DND-41 (cell line): ENCODE data around the gene CHSY1.

Experiments used
- ATAC-seq: fragments of 200-7000 bp; cut with Tn5 transposase; 3 replicates; pipeline ENCODE4 v1.9.1; 2021; ENCODE audit warnings: low read depth; ENCODE audit not compliant: insufficient read depth
- DNase-seq: peaks from one replicate; pipeline ENCODE4 v3.0.0-alpha.2; 2020
- H2AFZ ChIP-seq: 2 replicates; pipeline ENCODE4 v1.6.0; 2012; ENCODE audit warnings: low read depth, low read length
- H3K27ac ChIP-seq: 2 replicates; pipeline ENCODE4 v1.5.1; 2012; ENCODE audit warnings: low read length, inconsistent platforms
- H3K27me3 ChIP-seq: fragments of 200-600 bp; sonication (generic); 2 replicates; pipeline ENCODE4 v1.6.0; 2012; ENCODE audit warnings: low read length, mild to moderate bottlenecking, inconsistent platforms; ENCODE audit not compliant: insufficient read depth, poor library complexity
- H3K36me3 ChIP-seq: 2 replicates; pipeline ENCODE4 v1.5.1; 2012; ENCODE audit warnings: low read length, inconsistent platforms; ENCODE audit not compliant: insufficient read depth
- H3K4me1 ChIP-seq: 2 replicates; pipeline ENCODE4 v1.5.1; 2012; ENCODE audit warnings: mild to moderate bottlenecking, low read length; ENCODE audit not compliant: insufficient read depth
- H3K4me2 ChIP-seq: 2 replicates; pipeline ENCODE4 v1.6.0; 2012; ENCODE audit warnings: mild to moderate bottlenecking, moderate library complexity, low read length, inconsistent platforms; ENCODE audit not compliant: insufficient read depth
- H3K4me3 ChIP-seq, 2 experiments: fragments of 200-600 bp in 1 of 2; shearing (Covaris generic) in 1 of 2; 2 replicates each; pipeline ENCODE4 v1.5.1; 2012 to 2016; ENCODE audit warnings: inconsistent platforms in 2 of 2, low read length in 2 of 2, mild to moderate bottlenecking in 2 of 2, low read depth in 1 of 2, moderate library complexity in 1 of 2
- H3K79me2 ChIP-seq: 2 replicates; pipeline ENCODE4 v1.6.0; 2012; ENCODE audit warnings: low read length, inconsistent platforms; ENCODE audit not compliant: insufficient read depth
- H3K9ac ChIP-seq: 2 replicates; pipeline ENCODE4 v1.6.0; 2012; ENCODE audit warnings: low read depth, mild to moderate bottlenecking, inconsistent platforms, low read length, moderate library complexity
- H3K9me3 ChIP-seq: 2 replicates; pipeline ENCODE4 v1.5.1; 2012; ENCODE audit warnings: low read length, moderate library complexity, mild to moderate bottlenecking, inconsistent platforms; ENCODE audit not compliant: insufficient read depth, severe bottlenecking
- H4K20me1 ChIP-seq: 2 replicates; pipeline ENCODE4 v1.6.0; 2012; ENCODE audit warnings: low read length; ENCODE audit not compliant: insufficient read depth
- CTCF ChIP-seq: IDR thresholded peaks from 2 replicates; pipeline ENCODE4 v1.5.1; 2012; ENCODE audit warnings: borderline replicate concordance, low read length, moderate library complexity, mild to moderate bottlenecking; ENCODE audit not compliant: poor library complexity, severe bottlenecking; ENCODE audit errors: extremely low read depth
- EZH2 ChIP-seq: IDR thresholded peaks from 3 replicates; pipeline ENCODE4 v1.6.1; 2012; ENCODE audit warnings: borderline replicate concordance, low read depth, mild to moderate bottlenecking, moderate library complexity, low read length, inconsistent platforms; ENCODE audit not compliant: severe bottlenecking

Gene CHSY1

GRCh38 chr15:101184830-101185229, 67.0 kb downstream of the CHSY1 start:
- H3K9me3 ChIP-seq: no peaks in the 10 kb centered on the region
- H3K27ac ChIP-seq: no peak overlapping the region
- no peaks in the 10 kb centered on the region for H3K4me1 ChIP-seq
- peaks cover 18% of the 10 kb centered on the region for H3K36me3 ChIP-seq
- no peak for TF ChIP-seq CTCF
- TF ChIP-seq EZH2: no peak
- H3K79me2 ChIP-seq: peaks cover 75% of the 10 kb centered on the region
- H3K9ac ChIP-seq: no peak overlapping the region
- H3K4me2 ChIP-seq: no peak overlapping the region
- DNase-seq (no peak), ATAC-seq (no peak)
- H4K20me1 ChIP-seq: peaks cover 31% of the 10 kb centered on the region
- H2AFZ ChIP-seq: no peak overlapping the region
- H3K4me3 ChIP-seq: no peak overlapping the region
- no peaks in the 10 kb centered on the region for H3K27me3 ChIP-seq

DNA sequence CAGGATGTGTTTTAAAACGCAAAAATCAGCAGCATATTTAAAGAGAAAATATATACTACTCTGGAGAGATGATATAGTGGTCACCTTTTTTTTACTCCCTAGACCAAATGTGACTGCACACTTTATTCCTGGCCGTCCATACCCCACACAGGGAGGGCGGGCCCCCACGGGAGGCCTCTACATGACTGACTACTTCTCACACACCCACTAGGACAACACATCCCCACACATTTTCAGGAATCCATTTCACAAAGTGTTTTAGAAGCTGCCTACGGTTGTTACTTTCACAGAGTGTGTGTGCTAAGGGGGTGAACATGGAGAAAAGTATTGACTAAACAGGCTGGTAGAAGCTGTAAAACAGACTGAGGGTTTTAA, 67.9 kb downstream of the CHSY1 start:
- Histone ChIP-seq H3K27me3 (no peaks in the 10 kb centered on the region), H2AFZ (no peak overlapping the region), H3K9me3 (no peaks in the 10 kb centered on the region), H3K4me1 (no peaks in the 10 kb centered on the region), H3K79me2 (peaks cover 66% of the 10 kb centered on the region), H3K4me2 (no peak overlapping the region), H3K4me3 (no peak overlapping the region), H3K36me3 (peaks cover 26% of the 10 kb centered on the region), H3K9ac (no peak overlapping the region), H3K27ac (no peak overlapping the region), H4K20me1 (peaks cover 27% of the 10 kb centered on the region)
- DNase-seq: no peak
- TF ChIP-seq EZH2: no peak
- TF ChIP-seq CTCF: no peak
- no peak for ATAC-seq

GRCh38 chr15:101183226-101183930, 68.5 kb downstream of the CHSY1 start:
- H3K79me2 ChIP-seq: peaks cover 60% of the 10 kb centered on the region
- H2AFZ ChIP-seq: no peak overlapping the region
- H3K36me3 ChIP-seq: peaks cover 30% of the 10 kb centered on the region
- H3K9ac ChIP-seq: no peak overlapping the region
- H3K9me3 ChIP-seq: no peaks in the 10 kb centered on the region
- no peak overlapping the region for H3K4me3 ChIP-seq
- ATAC-seq (no peak), DNase-seq (no peak)
- H3K4me2 ChIP-seq: no peak overlapping the region
- H3K27ac ChIP-seq: no peak overlapping the region
- no peaks in the 10 kb centered on the region for H3K4me1 ChIP-seq
- H4K20me1 ChIP-seq: peaks cover 23% of the 10 kb centered on the region
- H3K27me3 ChIP-seq: no peaks in the 10 kb centered on the region
- TF ChIP-seq EZH2 (no peak), CTCF (no peak)
